MCF 10A (cell line): Measurements from ENCODE around the gene DSG3. TPM values are rescaled to one million over a fixed set of nuclear protein-coding genes. Genes with fewer than 3 reads are reported as not detected.

Experiments
- BruUV-seq: library from RNA; stranded (reverse); fragments of 400-500 nt; replicated peaks from 2 replicates; lab custom pipeline; 2021; lab: Mats Ljungman, UMichigan
- CTCF ChIA-PET: fragments of 300-600 bp; sonication (Branson Sonifier 250); formaldehyde crosslinking; extraction: SDS; loops from one replicate; lab custom pipeline; 2021; ENCODE audit warnings: antibody characterized with exemption, inconsistent platforms; lab: Yijun Ruan, JAX
- POLR2A ChIA-PET: fragments of 300-600, 350-650 bp; sonication (Branson Sonifier 250); formaldehyde crosslinking; extraction: SDS; loops from one replicate; lab custom pipeline; 2020; ENCODE audit warnings: antibody characterized with exemption, inconsistent platforms; lab: Yijun Ruan, JAX
- DNase-seq: peaks from one replicate; pipeline ENCODE4 v3.0.0-alpha.2; 2018; ENCODE audit not compliant: unreplicated experiment
- H3K27ac Mint-ChIP-seq: one replicate; pipeline ENCODE4 v1.8.0; 2022; ENCODE audit warnings: mild to moderate bottlenecking, low read depth, mixed read lengths; ENCODE audit not compliant: unreplicated experiment
- H3K27me3 Mint-ChIP-seq: one replicate; pipeline ENCODE4 v1.8.0; 2022; ENCODE audit warnings: mixed read lengths; ENCODE audit not compliant: insufficient read depth, unreplicated experiment
- H3K36me3 Mint-ChIP-seq: one replicate; pipeline ENCODE4 v1.8.0; 2022; ENCODE audit warnings: mild to moderate bottlenecking, moderate library complexity, mixed read lengths; ENCODE audit not compliant: insufficient read depth, unreplicated experiment
- H3K4me1 Mint-ChIP-seq: one replicate; pipeline ENCODE4 v1.8.0; 2022; ENCODE audit warnings: mixed read lengths; ENCODE audit not compliant: insufficient read depth, unreplicated experiment
- H3K4me3 Mint-ChIP-seq: one replicate; pipeline ENCODE4 v1.8.0; 2022; ENCODE audit warnings: mild to moderate bottlenecking, moderate library complexity, mixed read lengths; ENCODE audit not compliant: unreplicated experiment
- H3K9me3 Mint-ChIP-seq: one replicate; pipeline ENCODE4 v1.8.0; 2022; ENCODE audit warnings: mixed read lengths; ENCODE audit not compliant: unreplicated experiment
- intact Hi-C: fragments of 100-400 bp; cut with micrococcal nuclease; formaldehyde crosslinking; loops from 2 replicates; pipeline ENCODE4 v1.14.1; 2022
- total RNA-seq: library from RNA; stranded (reverse); gene quantifications from 2 replicates; pipeline ENCODE4 v1.2.3, GENCODE V29; 2022
- TF ChIP-seq, protein P1 (sequence below): fragments of 200-600 bp; IDR thresholded peaks from one replicate; pipeline ENCODE4 v1.8.0; 2022; ENCODE audit warnings: antibody characterized with exemption, mild to moderate bottlenecking; ENCODE audit not compliant: unreplicated experiment

DSG3 gene
- total RNA-seq, 1 experiment from 2014 or later, result 68.5 TPM

GRCh38 chr18:31430072-31430471, 17.5 kb upstream of the DSG3 start:
- H3K36me3 Mint-ChIP-seq, result no peaks in the 10 kb centered on the region
- no peaks in the 10 kb centered on the region for H3K9me3 Mint-ChIP-seq
- no TSS peak for BruUV-seq
- ChIA-PET CTCF (interaction anchor here (0.5 to 1.1 kb wide), 8 partner anchors 10 to 295 kb away, joined by 3 to 5 read pairs (median 3); partner anchors contain the start of gene DSG3), POLR2A (interaction anchor here (0.6 to 2.7 kb wide), 16 partner anchors 10 to 391 kb away, joined by 3 to 32 read pairs (median 4); partner anchors contain the start of genes DSC3 and DSG3)
- peak overlapping the region; percentile 46 for H3K27ac Mint-ChIP-seq
- TF ChIP-seq, protein P1, sequence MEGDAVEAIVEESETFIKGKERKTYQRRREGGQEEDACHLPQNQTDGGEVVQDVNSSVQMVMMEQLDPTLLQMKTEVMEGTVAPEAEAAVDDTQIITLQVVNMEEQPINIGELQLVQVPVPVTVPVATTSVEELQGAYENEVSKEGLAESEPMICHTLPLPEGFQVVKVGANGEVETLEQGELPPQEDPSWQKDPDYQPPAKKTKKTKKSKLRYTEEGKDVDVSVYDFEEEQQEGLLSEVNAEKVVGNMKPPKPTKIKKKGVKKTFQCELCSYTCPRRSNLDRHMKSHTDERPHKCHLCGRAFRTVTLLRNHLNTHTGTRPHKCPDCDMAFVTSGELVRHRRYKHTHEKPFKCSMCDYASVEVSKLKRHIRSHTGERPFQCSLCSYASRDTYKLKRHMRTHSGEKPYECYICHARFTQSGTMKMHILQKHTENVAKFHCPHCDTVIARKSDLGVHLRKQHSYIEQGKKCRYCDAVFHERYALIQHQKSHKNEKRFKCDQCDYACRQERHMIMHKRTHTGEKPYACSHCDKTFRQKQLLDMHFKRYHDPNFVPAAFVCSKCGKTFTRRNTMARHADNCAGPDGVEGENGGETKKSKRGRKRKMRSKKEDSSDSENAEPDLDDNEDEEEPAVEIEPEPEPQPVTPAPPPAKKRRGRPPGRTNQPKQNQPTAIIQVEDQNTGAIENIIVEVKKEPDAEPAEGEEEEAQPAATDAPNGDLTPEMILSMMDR, result no peak
- H3K4me1 Mint-ChIP-seq, result peaks cover 18% of the 10 kb centered on the region
- no peaks in the 10 kb centered on the region for H3K27me3 Mint-ChIP-seq
- no peak overlapping the region for H3K4me3 Mint-ChIP-seq
- intact Hi-C loops, result no loop called here
- DNase-seq, result no peak

- Mint-ChIP-seq H3K27me3 (no peaks in the 10 kb centered on the region), H3K4me3 (no peak overlapping the region), H3K36me3 (no peaks in the 10 kb centered on the region), H3K27ac (no peak overlapping the region), H3K9me3 (no peaks in the 10 kb centered on the region), H3K4me1 (peaks cover 18% of the 10 kb centered on the region)
- TF ChIP-seq, protein P1, result no peak
- DNase-seq, result no peak
- ChIA-PET POLR2A (interaction anchor here (0.6 to 2.7 kb wide), 14 partner anchors 10 to 391 kb away, joined by 3 to 32 read pairs (median 5); partner anchors contain the start of genes DSC3 and DSG3), CTCF (interaction anchor here (0.7 to 1.0 kb wide), 4 partner anchors 10 to 295 kb away, joined by 3 to 5 read pairs (median 4); partner anchors contain the start of gene DSG3)
- BruUV-seq, result no TSS peak
- intact Hi-C loops, result no loop called here
Observed at GRCh38 chr18:31430554-31430953, 17.0 kb upstream of the DSG3 start.

DNA sequence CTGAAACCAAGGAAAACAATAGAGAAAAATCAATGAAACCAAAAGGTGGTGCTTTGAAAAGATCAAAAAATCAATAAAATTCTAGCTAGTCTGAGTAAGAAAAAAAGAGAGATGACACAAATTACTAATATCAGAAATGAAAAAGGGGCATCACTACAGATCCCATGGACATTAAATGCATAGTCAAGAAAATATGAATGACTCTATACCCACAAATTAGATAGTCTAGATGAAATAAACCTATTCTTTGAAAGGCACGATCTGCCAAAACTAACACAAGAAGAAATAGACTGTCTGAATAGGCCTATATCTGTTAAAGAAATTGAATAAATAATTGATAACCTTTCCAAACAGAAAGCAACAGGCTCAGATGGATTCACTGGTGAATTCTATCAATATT, 15.2 kb upstream of the DSG3 start:
- no peaks in the 10 kb centered on the region for H3K27me3 Mint-ChIP-seq
- intact Hi-C loops, result no loop called here
- no peak overlapping the region for H3K4me3 Mint-ChIP-seq
- H3K27ac Mint-ChIP-seq, result no peak overlapping the region
- ChIA-PET POLR2A (interaction anchor here (0.6 to 2.5 kb wide), 2 partner anchors 14 to 59 kb away, joined by 3 to 12 read pairs; partner anchors contain the start of gene DSG3), CTCF (no interaction called here)
- no TSS peak for BruUV-seq
- peaks cover 10% of the 10 kb centered on the region for H3K4me1 Mint-ChIP-seq
- H3K9me3 Mint-ChIP-seq, result no peaks in the 10 kb centered on the region
- no peaks in the 10 kb centered on the region for H3K36me3 Mint-ChIP-seq
- DNase-seq, result no peak
- TF ChIP-seq, protein P1, result no peak

DNA sequence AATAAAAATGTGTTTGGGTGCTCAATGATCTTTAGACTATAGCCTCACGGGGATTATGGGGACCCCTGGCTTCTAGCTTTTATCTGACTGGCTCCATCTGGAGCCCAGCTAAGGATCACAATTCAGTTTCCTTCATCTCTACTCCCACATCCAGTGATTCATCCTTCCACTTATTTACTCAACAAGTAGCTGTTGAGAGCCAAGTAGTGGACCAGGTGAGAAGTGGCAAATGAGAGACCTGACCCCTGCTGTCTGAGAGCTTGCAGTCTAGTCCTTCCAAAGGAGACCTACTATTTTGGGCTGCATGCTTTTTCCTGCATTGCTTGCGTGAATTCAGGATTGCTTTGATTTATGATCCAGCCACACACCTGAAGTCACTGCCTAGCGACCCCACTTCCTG, 10.7 kb upstream of the DSG3 start:
- Mint-ChIP-seq H3K27ac (no peak overlapping the region), H3K4me3 (no peak overlapping the region), H3K4me1 (no peaks in the 10 kb centered on the region), H3K27me3 (no peaks in the 10 kb centered on the region), H3K36me3 (no peaks in the 10 kb centered on the region), H3K9me3 (no peaks in the 10 kb centered on the region)
- ChIA-PET CTCF (interaction anchor here (0.6 to 2.7 kb wide), 3 partner anchors 13 to 466 kb away, joined by 3 to 17 read pairs (median 5); no protein-coding TSS in a partner anchor), POLR2A (interaction anchor here (5.1 kb wide), 1 partner anchor 13 kb away, joined by 58 read pairs; the partner anchor contains the start of gene DSG3)
- peak; percentile 33 for DNase-seq
- BruUV-seq, result no TSS peak
- TF ChIP-seq, protein P1, result no peak
- intact Hi-C loops, result no loop called here
